PC-3 (cell line): ENCODE results near the gene DOK7. TPM values are rescaled to one million over a fixed set of nuclear protein-coding genes. Genes with fewer than 3 reads are reported as not detected.

Source experiments
- ATAC-seq: fragments of 200-7000 bp; cut with Tn5 transposase; 2 replicates; pipeline ENCODE4 v1.9.1; 2020; ENCODE audit warnings: mild to moderate bottlenecking, moderate library complexity
- BruUV-seq: library from RNA; stranded (reverse); fragments of 400-500 nt; replicated peaks from 2 replicates; lab custom pipeline; 2021; lab: Mats Ljungman, UMichigan
- CTCF ChIA-PET: fragments of 300-600 bp; sonication (Branson Sonifier 250); formaldehyde crosslinking; loops from one replicate; lab custom pipeline; 2022; ENCODE audit warnings: antibody characterized with exemption; lab: Charles Lee
- POLR2A ChIA-PET: fragments of 300-600 bp; sonication (Branson Sonifier 250); formaldehyde crosslinking; loops from one replicate; lab custom pipeline; 2022; ENCODE audit warnings: antibody characterized with exemption; ENCODE audit not compliant: unreplicated experiment; lab: Charles Lee
- DNase-seq: peaks from one replicate; pipeline ENCODE4 v3.0.0-alpha.2; 2015
- H2AFZ ChIP-seq: fragments of 300-600 bp; sonication (generic); 2 replicates; pipeline ENCODE4 v1.6.0; 2016; ENCODE audit warnings: antibody characterized with exemption, low read length
- H3F3A ChIP-seq: fragments of 300-600 bp; sonication (generic); one replicate; pipeline ENCODE4 v1.6.0; 2017; ENCODE audit warnings: antibody characterized with exemption, low read length, control low read depth, mild to moderate bottlenecking; ENCODE audit not compliant: unreplicated experiment
- H3K27ac ChIP-seq: fragments of 300-600 bp; sonication (generic); 2 replicates; pipeline ENCODE4 v1.5.1; 2016; ENCODE audit warnings: mild to moderate bottlenecking, low read length
- H3K27me3 ChIP-seq: fragments of 300-600 bp; sonication (generic); 2 replicates; pipeline ENCODE4 v1.6.1; 2016; ENCODE audit warnings: low read length, mixed read lengths
- H3K36me3 ChIP-seq: fragments of 300-600 bp; sonication (generic); 2 replicates; pipeline ENCODE4 v1.6.1; 2016; ENCODE audit warnings: low read depth, mixed run types, low read length, mixed read lengths
- H3K4me1 ChIP-seq: fragments of 300-600 bp; sonication (generic); 2 replicates; pipeline ENCODE4 v1.5.1; 2016; ENCODE audit warnings: low read length; ENCODE audit not compliant: insufficient read depth
- H3K4me2 ChIP-seq: fragments of 300-600 bp; sonication (generic); 2 replicates; pipeline ENCODE4 v1.6.0; 2016; ENCODE audit warnings: low read length
- H3K4me3 ChIP-seq: fragments of 300-600 bp; sonication (generic); 2 replicates; pipeline ENCODE4 v1.5.1; 2016; ENCODE audit warnings: mild to moderate bottlenecking, low read length, mixed read lengths
- H3K79me2 ChIP-seq: fragments of 300-600 bp; sonication (generic); 2 replicates; pipeline ENCODE4 v1.6.1; 2017; ENCODE audit warnings: low read length, mixed read lengths
- H3K9ac ChIP-seq: fragments of 300-600 bp; sonication (generic); 2 replicates; pipeline ENCODE4 v1.6.0; 2016; ENCODE audit warnings: mild to moderate bottlenecking, low read length
- H3K9me2 ChIP-seq: fragments of 300-600 bp; sonication (generic); replicated peaks from 2 replicates; pipeline ENCODE4 v1.6.1; 2016; ENCODE audit warnings: mixed run types, low read length, mixed read lengths
- H3K9me3 ChIP-seq: fragments of 300-600 bp; sonication (generic); 2 replicates; pipeline ENCODE4 v1.6.1; 2016; ENCODE audit warnings: low read length, mixed read lengths
- H4K20me1 ChIP-seq: fragments of 300-600 bp; sonication (generic); 2 replicates; pipeline ENCODE4 v1.6.1; 2016; ENCODE audit warnings: low read length, mixed read lengths
- CTCF ChIP-seq: fragments of 300-600 bp; sonication (generic); conservative IDR thresholded peaks from 2 replicates; pipeline ENCODE4 v1.5.1; 2017; ENCODE audit warnings: antibody characterized with exemption, low read depth, mild to moderate bottlenecking, low read length
- EZH2 ChIP-seq: fragments of 300-600 bp; sonication (generic); IDR thresholded peaks from one replicate; pipeline ENCODE4 v1.6.1; 2017; ENCODE audit warnings: antibody characterized with exemption, mild to moderate bottlenecking, low read length; ENCODE audit not compliant: unreplicated experiment
- EZH2phosphoT487 ChIP-seq: fragments of 300-600 bp; sonication (generic); IDR thresholded peaks from 2 replicates; pipeline ENCODE4 v1.6.1; 2018; ENCODE audit warnings: mild to moderate bottlenecking, antibody characterized with exemption, low read length, borderline replicate concordance
- intact Hi-C: fragments of 100-400 bp; cut with micrococcal nuclease; formaldehyde crosslinking; loops from 2 replicates; pipeline ENCODE4 v1.9.0; 2023
- total RNA-seq: library from RNA; depleted of rRNA; stranded (reverse); fragments of >200 nt; gene quantifications from 2 replicates; pipeline ENCODE4 v1.2.3, GENCODE V29; 2014

DOK7 gene
- total RNA-seq, 1 experiment from 2014 or later: 2.5 TPM

DNA sequence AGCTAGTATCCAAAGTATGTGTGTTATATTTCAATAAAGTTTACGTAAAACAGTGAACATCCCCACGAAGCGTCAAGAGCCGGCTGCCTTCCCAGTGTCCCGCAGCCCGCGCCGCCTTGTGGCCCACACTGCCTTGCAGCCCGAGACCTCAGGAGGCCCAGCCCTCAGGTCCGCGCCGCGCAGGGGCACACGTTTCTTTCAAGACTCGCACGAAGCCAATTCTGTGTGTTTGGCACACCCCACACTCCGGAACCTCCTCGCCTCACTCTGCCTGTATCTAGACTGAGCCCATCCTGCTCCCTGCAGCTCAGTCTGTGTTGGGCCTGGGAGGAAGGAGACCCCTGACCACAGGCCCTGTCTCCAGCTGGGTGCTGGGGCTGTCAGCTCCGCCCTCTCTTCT lies 63.4 kb downstream of the DOK7 start:
- intact Hi-C loops: no loop called here
- Histone ChIP-seq H3K9me3 (no peaks in the 10 kb centered on the region), H3K27ac (no peak overlapping the region), H3K9ac (no peak overlapping the region), H4K20me1 (peaks cover 15% of the 10 kb centered on the region; the same call in 1 of the 2 replicates), H3K4me2 (no peak overlapping the region), H3F3A (no peaks in the 10 kb centered on the region), H3K36me3 (no peaks in the 10 kb centered on the region; the same call in 1 of the 2 replicates), H3K4me3 (no peak overlapping the region), H3K4me1 (peaks cover 8% of the 10 kb centered on the region; the same call in 1 of the 2 replicates), H3K9me2 (no peaks in the 10 kb centered on the region), H2AFZ (no peak overlapping the region), H3K27me3 (no peaks in the 10 kb centered on the region), H3K79me2 (peaks cover 37% of the 10 kb centered on the region)
- ATAC-seq (no peak), DNase-seq (no peak)
- no TSS peak for BruUV-seq
- ChIA-PET CTCF (no interaction called here), POLR2A (no interaction called here)
- TF ChIP-seq CTCF (no peak), EZH2phosphoT487 (no peak), EZH2 (no peak)

GRCh38 chr4:3527101-3527913 lies 64.2 kb downstream of the DOK7 start:
- ATAC-seq: no peak
- peaks cover 44% of the 10 kb centered on the region for H3K79me2 ChIP-seq
- POLR2A ChIA-PET: no interaction called here
- no peak overlapping the region for H3K27ac ChIP-seq
- H3K4me1 ChIP-seq: peaks cover 8% of the 10 kb centered on the region; the same call in 1 of the 2 replicates
- no peak overlapping the region for H3K4me3 ChIP-seq
- H3K9me3 ChIP-seq: no peaks in the 10 kb centered on the region
- intact Hi-C loops: no loop called here
- H2AFZ ChIP-seq: no peak overlapping the region
- peaks cover 17% of the 10 kb centered on the region; the same call in 1 of the 2 replicates for H4K20me1 ChIP-seq
- BruUV-seq: no TSS peak
- no peak for DNase-seq
- no peaks in the 10 kb centered on the region; the same call in 1 of the 2 replicates for H3K36me3 ChIP-seq
- H3K9me2 ChIP-seq: no peaks in the 10 kb centered on the region
- TF ChIP-seq CTCF: no peak
- TF ChIP-seq EZH2phosphoT487: no peak
- TF ChIP-seq EZH2: no peak
- H3K4me2 ChIP-seq: no peak overlapping the region
- H3K27me3 ChIP-seq: no peaks in the 10 kb centered on the region
- no peak overlapping the region for H3K9ac ChIP-seq
- no peaks in the 10 kb centered on the region for H3F3A ChIP-seq
- CTCF ChIA-PET: no interaction called here
